Measurements from ENCODE around the gene FZD8.

DNA sequence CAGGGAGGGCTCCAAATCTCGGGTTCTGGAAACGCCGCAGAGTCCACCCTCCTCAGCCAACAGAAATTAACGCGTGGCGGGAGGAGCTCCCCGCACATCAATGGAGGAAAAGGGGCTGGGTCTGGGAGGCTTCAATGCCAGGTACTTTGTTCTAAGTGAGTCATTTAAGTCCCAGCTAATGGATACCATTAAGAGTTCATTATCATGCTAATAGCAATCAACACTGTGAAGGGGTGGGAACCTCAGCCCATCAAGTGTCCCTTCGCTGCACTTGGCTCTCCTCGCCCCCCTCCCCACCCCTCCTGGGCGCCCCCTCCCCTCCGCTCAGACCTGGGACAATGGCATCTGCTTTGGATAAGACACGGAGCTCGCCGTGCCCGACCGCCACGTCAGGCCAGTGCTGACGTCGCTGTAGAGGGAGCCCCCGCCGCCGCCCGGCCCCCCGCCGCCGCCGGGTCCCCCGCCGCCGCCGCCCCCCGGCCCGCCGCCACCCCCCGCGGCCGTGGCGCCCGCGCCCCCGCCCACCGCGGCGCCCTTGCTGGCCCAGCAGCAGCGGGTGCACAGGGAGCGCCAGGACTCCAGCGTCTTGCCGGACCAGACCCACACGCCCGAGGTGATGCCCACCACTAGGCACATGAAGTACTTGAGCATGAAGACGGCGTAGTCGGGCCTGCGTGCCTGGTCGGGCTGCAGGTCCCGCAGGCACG, 2.9 kb downstream of the FZD8 start:
- TF ChIP-seq, protein P1, sequence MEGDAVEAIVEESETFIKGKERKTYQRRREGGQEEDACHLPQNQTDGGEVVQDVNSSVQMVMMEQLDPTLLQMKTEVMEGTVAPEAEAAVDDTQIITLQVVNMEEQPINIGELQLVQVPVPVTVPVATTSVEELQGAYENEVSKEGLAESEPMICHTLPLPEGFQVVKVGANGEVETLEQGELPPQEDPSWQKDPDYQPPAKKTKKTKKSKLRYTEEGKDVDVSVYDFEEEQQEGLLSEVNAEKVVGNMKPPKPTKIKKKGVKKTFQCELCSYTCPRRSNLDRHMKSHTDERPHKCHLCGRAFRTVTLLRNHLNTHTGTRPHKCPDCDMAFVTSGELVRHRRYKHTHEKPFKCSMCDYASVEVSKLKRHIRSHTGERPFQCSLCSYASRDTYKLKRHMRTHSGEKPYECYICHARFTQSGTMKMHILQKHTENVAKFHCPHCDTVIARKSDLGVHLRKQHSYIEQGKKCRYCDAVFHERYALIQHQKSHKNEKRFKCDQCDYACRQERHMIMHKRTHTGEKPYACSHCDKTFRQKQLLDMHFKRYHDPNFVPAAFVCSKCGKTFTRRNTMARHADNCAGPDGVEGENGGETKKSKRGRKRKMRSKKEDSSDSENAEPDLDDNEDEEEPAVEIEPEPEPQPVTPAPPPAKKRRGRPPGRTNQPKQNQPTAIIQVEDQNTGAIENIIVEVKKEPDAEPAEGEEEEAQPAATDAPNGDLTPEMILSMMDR (IDR thresholded peaks at IDR 0.05): no peak
- TF ChIP-seq EP300 (IDR thresholded peaks at IDR 0.05) (no peak), POLR2A (IDR thresholded peaks at IDR 0.05) (no peak)
